Endothelial cell of umbilical vein (primary cell): Measurements from ENCODE around the gene KIF3A. TPM values are rescaled to one million over a fixed set of nuclear protein-coding genes. Genes with fewer than 3 reads are reported as not detected.

ENCODE experiments used
- BruUV-seq: library from RNA; stranded (reverse); fragments of 400-500 nt; replicated peaks from 2 replicates; lab custom pipeline; 2021; lab: Mats Ljungman, UMichigan
- CTCF ChIA-PET: fragments of 300-600, 350-600 bp; sonication (Branson Sonifier 250); formaldehyde crosslinking; loops from one replicate; lab custom pipeline; 2021; ENCODE audit warnings: antibody characterized with exemption, inconsistent platforms; lab: Charles Lee
- POLR2A ChIA-PET: fragments of 300-600, 350-600 bp; sonication (Branson Sonifier 250); formaldehyde crosslinking; loops from one replicate; lab custom pipeline; 2021; ENCODE audit warnings: antibody characterized with exemption, inconsistent platforms; lab: Charles Lee
- DNase-seq: peaks from one replicate; pipeline ENCODE4 v3.0.0-alpha.2; 2011; ENCODE audit warnings: low read depth, low spot score
- FAIRE-seq: peaks from 2 replicates; lab custom pipeline; 2011; peaks lifted over from hg19 to GRCh38; lab: Jason Lieb, UNC
- H2AFZ ChIP-seq: 2 replicates; pipeline ENCODE4 v1.6.0; 2012; ENCODE audit warnings: low read depth, low read length, control low read depth, inconsistent platforms
- H3K27ac ChIP-seq: 2 replicates; pipeline ENCODE4 v1.5.1; 2011; ENCODE audit warnings: low read depth, mild to moderate bottlenecking, control low read depth, low read length, moderate library complexity; ENCODE audit not compliant: insufficient read depth
- H3K27me3 ChIP-seq, 2 experiments: 2 replicates each; pipeline versions ENCODE4 v1.6.0 to v1.6.1; 2011; ENCODE audit warnings: low read length in 2 of 2, mixed read lengths in 1 of 2; ENCODE audit not compliant: control insufficient read depth in 2 of 2, insufficient read depth in 2 of 2
- H3K36me3 ChIP-seq, 2 experiments: 2 replicates in 1 of 2; 3 replicates in 1 of 2; pipeline ENCODE4 v1.5.1; 2011; ENCODE audit warnings: low read length in 2 of 2, mild to moderate bottlenecking in 1 of 2, moderate library complexity in 1 of 2; ENCODE audit not compliant: control insufficient read depth in 2 of 2, insufficient read depth in 2 of 2; ENCODE audit errors: extremely low read depth in 1 of 2
- H3K4me1 ChIP-seq: 3 replicates; pipeline ENCODE4 v1.5.1; 2011; ENCODE audit warnings: mild to moderate bottlenecking, low read length; ENCODE audit not compliant: control insufficient read depth, insufficient read depth; ENCODE audit errors: extremely low read depth
- H3K4me2 ChIP-seq: 2 replicates; pipeline ENCODE4 v1.6.1; 2011; ENCODE audit warnings: low read length, control low read depth, mixed read lengths; ENCODE audit not compliant: insufficient read depth
- H3K4me3 ChIP-seq, 3 experiments: fragments of 200-600 bp in 1 of 3; sonication (generic), shearing (Covaris generic) in 1 of 3; replicated peaks in 1 of 3; 2 replicates each; pipeline ENCODE4 v1.5.1; 2011 to 2016; ENCODE audit warnings: control low read depth in 3 of 3, low read length in 3 of 3, mild to moderate bottlenecking in 2 of 3, inconsistent platforms in 1 of 3, low read depth in 1 of 3, moderate library complexity in 1 of 3; ENCODE audit not compliant: insufficient read depth in 1 of 3
- H3K79me2 ChIP-seq: 2 replicates; pipeline ENCODE4 v1.6.0; 2012; ENCODE audit warnings: low read length, inconsistent platforms; ENCODE audit not compliant: control insufficient read depth, insufficient read depth
- H3K9ac ChIP-seq: replicated peaks from 2 replicates; pipeline ENCODE3; 2011; ENCODE audit warnings: low read length, control low read depth; ENCODE audit not compliant: insufficient read depth; ENCODE audit errors: extremely low read depth
- H3K9me1 ChIP-seq: replicated peaks from 3 replicates; pipeline ENCODE4 v1.6.0; 2011; ENCODE audit warnings: mild to moderate bottlenecking, low read length; ENCODE audit not compliant: control insufficient read depth, insufficient read depth; ENCODE audit errors: extremely low read depth
- H3K9me3 ChIP-seq: replicated peaks from 2 replicates; pipeline ENCODE4 v1.5.1; 2012; ENCODE audit warnings: low read length, inconsistent platforms; ENCODE audit not compliant: control insufficient read depth, insufficient read depth
- H4K20me1 ChIP-seq: replicated peaks from 2 replicates; pipeline ENCODE3; 2011; ENCODE audit warnings: mild to moderate bottlenecking, low read length; ENCODE audit not compliant: control insufficient read depth, insufficient read depth; ENCODE audit errors: extremely low read depth
- CTCF ChIP-seq, 2 donors: IDR thresholded peaks; 1 replicate in 1 of 2; 2 replicates in 1 of 2; pipeline ENCODE4 v1.5.1; 2011; ENCODE audit warnings: low read length in 2 of 2, mild to moderate bottlenecking in 2 of 2, moderate library complexity in 2 of 2, control low read depth in 1 of 2, inconsistent platforms in 1 of 2, low read depth in 1 of 2; ENCODE audit not compliant: insufficient read depth in 1 of 2; ENCODE audit errors: extremely low read depth in 1 of 2
- EZH2 ChIP-seq: IDR thresholded peaks from 2 replicates; pipeline ENCODE4 v1.6.1; 2012; ENCODE audit warnings: borderline replicate concordance, low read depth, mild to moderate bottlenecking, moderate library complexity, low read length, inconsistent platforms; ENCODE audit not compliant: severe bottlenecking
- FOS ChIP-seq: IDR thresholded peaks from 2 replicates; pipeline ENCODE4 v1.6.1; 2011; ENCODE audit warnings: mild to moderate bottlenecking, low read length, moderate library complexity, borderline replicate concordance; ENCODE audit not compliant: insufficient read depth
- GATA2 ChIP-seq: IDR thresholded peaks from 2 replicates; pipeline ENCODE4 v1.7.0; 2011; ENCODE audit warnings: low read depth, mild to moderate bottlenecking, moderate library complexity, mixed read lengths, low read length; ENCODE audit not compliant: insufficient read length, insufficient read depth
- JUN ChIP-seq: IDR thresholded peaks from 2 replicates; pipeline ENCODE4 v1.6.1; 2011; ENCODE audit warnings: borderline replicate concordance, low read depth; ENCODE audit not compliant: insufficient read length, insufficient read depth
- MAX ChIP-seq: IDR thresholded peaks from 2 replicates; pipeline ENCODE4 v1.6.1; 2011; ENCODE audit not compliant: insufficient read depth, insufficient read length
- MYC ChIP-seq: IDR thresholded peaks from one replicate; pipeline ENCODE4 v1.6.1; 2011; ENCODE audit warnings: mild to moderate bottlenecking, low read depth, low read length
- POLR2A ChIP-seq: IDR thresholded peaks from 2 replicates; pipeline ENCODE4 v1.6.1; 2012; ENCODE audit warnings: low read depth, mild to moderate bottlenecking, control low read depth, low read length
- POLR2AphosphoS5 ChIP-seq: IDR thresholded peaks from 2 replicates; pipeline ENCODE4 v1.6.1; 2012; ENCODE audit warnings: low read depth, mild to moderate bottlenecking, control low read depth, low read length, moderate library complexity; ENCODE audit not compliant: insufficient read depth
- dilution Hi-C: fragments of 300-500 bp; cut with MboI; formaldehyde crosslinking; loops from one replicate; pipeline ENCODE4 v1.15.0; 2019; ENCODE audit warnings: low sequenced_read_pairs; ENCODE audit not compliant: extremely low pct_ligation_motif_present
- intact Hi-C: fragments of 100-400 bp; cut with micrococcal nuclease; formaldehyde crosslinking; loops from one replicate; pipeline ENCODE4 v1.10.0; 2022
- polyA plus RNA-seq, 4 experiments: library from polyadenylated mRNA; depleted of rRNA in 3 of 4; stranded (reverse) in 3 of 4; unstranded in 1 of 4; fragments of >200 nt; gene quantifications; 2 replicates each; pipeline versions ENCODE4 v1.2.1 to v1.2.3, GENCODE V29; 2011 to 2012; ENCODE audit warnings: missing spikeins in 1 of 4
- total RNA-seq: library from RNA; stranded (reverse); gene quantifications from 2 replicates; pipeline ENCODE4 v1.2.3, GENCODE V29; 2021

The KIF3A gene
- total and polyA plus RNA-seq, 2 donors (not counting 3 experiments of a cell fraction or from before 2014, with no cell fraction given) = 3.3 to 11.2 TPM

- ChIA-PET CTCF (interaction anchor here (0.8 to 1.6 kb wide), 5 partner anchors 9 to 173 kb away, joined by 3 to 4 read pairs (median 3); no protein-coding TSS in a partner anchor), POLR2A (no interaction called here)
- no peak overlapping the region for H2AFZ ChIP-seq
- peaks cover 0 to 2% of the 10 kb centered on the region in 2 experiments for H3K27me3 ChIP-seq
- peaks cover 0 to 3% of the 10 kb centered on the region in 2 experiments for H3K36me3 ChIP-seq
- dilution Hi-C loops (no loop called here), intact Hi-C loops (no loop called here)
- H3K4me3 ChIP-seq = no peak overlapping the region
- no TSS peak for BruUV-seq
- no peak overlapping the region for H3K4me2 ChIP-seq
- no peak overlapping the region for H3K9ac ChIP-seq
- TF ChIP-seq CTCF (IDR thresholded peaks at IDR 0.05; ENCODE audit: extremely low read depth in 1 of 2, insufficient read depth in 1 of 2, low read depth in 1 of 2, low read length in 2 of 2) (no peak), GATA2 (no peak), FOS (no peak), JUN (no peak), POLR2AphosphoS5 (no peak), MAX (no peak), POLR2A (no peak), MYC (no peak), EZH2 (no peak)
- H4K20me1 ChIP-seq = no peaks in the 10 kb centered on the region
- no peak for DNase-seq
- no peaks in the 10 kb centered on the region for H3K79me2 ChIP-seq
- FAIRE-seq = no peak
- H3K4me1 ChIP-seq = no peaks in the 10 kb centered on the region
- no peaks in the 10 kb centered on the region for H3K9me3 ChIP-seq
- no peak overlapping the region for H3K27ac ChIP-seq
- no peaks in the 10 kb centered on the region for H3K9me1 ChIP-seq
Measured at GRCh38 chr5:132647473-132647872, 89.9 kb downstream of the KIF3A start.
